WTC11 (cell line): ENCODE data around the gene FAR1. TPM values are rescaled to one million over a fixed set of nuclear protein-coding genes. Genes with fewer than 3 reads are reported as not detected.

ENCODE experiments used
- ATAC-seq: fragments of 200-7000 bp; cut with Tn5 transposase; 2 replicates; pipeline ENCODE4 v1.10.0; 2021; ENCODE audit warnings: mild to moderate bottlenecking, moderate library complexity
- CTCF ChIA-PET: fragments of 300-600 bp; sonication (Branson Sonifier 250); formaldehyde crosslinking; loops from one replicate; lab custom pipeline; 2021; ENCODE audit warnings: antibody characterized with exemption; lab: Charles Lee
- POLR2A ChIA-PET: fragments of 350-600 bp; sonication (Branson Sonifier 250); formaldehyde crosslinking; loops from one replicate; lab custom pipeline; 2021; ENCODE audit warnings: antibody characterized with exemption; lab: Charles Lee
- DNase-seq: peaks from one replicate; pipeline ENCODE4 v3.0.0; 2021; ENCODE audit warnings: low spot score
- H3K27ac Mint-ChIP-seq: 2 replicates; pipeline ENCODE4 v1.8.0; 2021; ENCODE audit warnings: mixed read lengths
- H3K27me3 Mint-ChIP-seq: 2 replicates; pipeline ENCODE4 v1.8.0; 2021; ENCODE audit warnings: low read depth, mild to moderate bottlenecking, moderate library complexity, mixed read lengths
- H3K36me3 Mint-ChIP-seq: 2 replicates; pipeline ENCODE4 v1.8.0; 2021; ENCODE audit warnings: mixed read lengths
- H3K4me1 Mint-ChIP-seq: 2 replicates; pipeline ENCODE4 v1.8.0; 2022; ENCODE audit warnings: mixed read lengths
- H3K4me3 Mint-ChIP-seq: 2 replicates; pipeline ENCODE4 v1.8.0; 2021; ENCODE audit warnings: mild to moderate bottlenecking, moderate library complexity, mixed read lengths
- H3K9me3 Mint-ChIP-seq: 2 replicates; pipeline ENCODE4 v1.8.0; 2021; ENCODE audit warnings: mixed read lengths
- CREM ChIP-seq: sonication (generic); formaldehyde crosslinking; IDR thresholded peaks from 2 replicates; pipeline ENCODE4 v1.8.1; 2022; ENCODE audit warnings: mild to moderate bottlenecking, missing genetic modification reagents, moderate library complexity
- FOXJ3 ChIP-seq: sonication (generic); formaldehyde crosslinking; IDR thresholded peaks from 2 replicates; pipeline ENCODE4 v1.9.0; 2021; ENCODE audit warnings: missing genetic modification reagents, mild to moderate bottlenecking, borderline replicate concordance
- FOXK1 ChIP-seq: sonication (generic); formaldehyde crosslinking; IDR thresholded peaks from 2 replicates; pipeline ENCODE4 v1.8.0; 2022; ENCODE audit warnings: mild to moderate bottlenecking, moderate library complexity, missing genetic modification reagents
- GTF2I ChIP-seq: fragments of 250-450 bp; sonication (Bioruptor Pico); conservative IDR thresholded peaks from 2 replicates; pipeline ENCODE4 v1.4.0; 2021; ENCODE audit warnings: mild to moderate bottlenecking
- IRF2 ChIP-seq: sonication (generic); formaldehyde crosslinking; IDR thresholded peaks from 2 replicates; pipeline ENCODE4 v1.8.0; 2022; ENCODE audit warnings: low read depth, missing genetic modification reagents, borderline replicate concordance
- JUN ChIP-seq: sonication (generic); formaldehyde crosslinking; IDR thresholded peaks from 2 replicates; pipeline ENCODE4 v1.8.0; 2023; ENCODE audit warnings: mild to moderate bottlenecking, missing genetic modification reagents
- OVOL2 ChIP-seq: fragments of 250-450 bp; sonication (Bioruptor Pico); IDR thresholded peaks from 2 replicates; pipeline ENCODE4 v1.9.0; 2021; ENCODE audit warnings: mild to moderate bottlenecking, borderline replicate concordance
- RELA ChIP-seq: sonication (generic); formaldehyde crosslinking; IDR thresholded peaks from 2 replicates; pipeline ENCODE4 v1.8.1; 2022; ENCODE audit warnings: missing genetic modification reagents, mild to moderate bottlenecking, borderline replicate concordance
- SMAD4 ChIP-seq: sonication (generic); formaldehyde crosslinking; IDR thresholded peaks from 2 replicates; pipeline ENCODE4 v1.8.0; 2022; ENCODE audit warnings: mild to moderate bottlenecking, missing genetic modification reagents
- SOX15 ChIP-seq: fragments of 250-450 bp; sonication (Bioruptor Pico); IDR thresholded peaks from 2 replicates; pipeline ENCODE4 v1.9.0; 2021; ENCODE audit warnings: mild to moderate bottlenecking
- TCF7 ChIP-seq: sonication (generic); formaldehyde crosslinking; IDR thresholded peaks from 2 replicates; pipeline ENCODE4 v1.8.0; 2022; ENCODE audit warnings: mild to moderate bottlenecking, low read depth, missing genetic modification reagents, moderate library complexity
- ZNF121 ChIP-seq: sonication (generic); formaldehyde crosslinking; IDR thresholded peaks from 2 replicates; pipeline ENCODE4 v1.8.0; 2023; ENCODE audit warnings: missing genetic modification reagents
- ZNF416 ChIP-seq: fragments of 250-450 bp; sonication (Bioruptor Pico); IDR thresholded peaks from 2 replicates; pipeline ENCODE4 v1.9.0; 2021; ENCODE audit warnings: mild to moderate bottlenecking, inconsistent platforms
- ZNF671 ChIP-seq: fragments of 250-450 bp; sonication (Bioruptor Pico); IDR thresholded peaks from 2 replicates; pipeline ENCODE4 v1.8.0; 2021; ENCODE audit warnings: mild to moderate bottlenecking
- total RNA-seq: library from RNA; stranded (reverse); gene quantifications from 3 replicates; pipeline ENCODE4 v1.2.3, GENCODE V29; 2021
- TF ChIP-seq, protein P1 (sequence below): fragments of 250-450 bp; sonication (Bioruptor Pico); IDR thresholded peaks from 2 replicates; pipeline ENCODE4 v1.8.0; 2021; ENCODE audit warnings: mild to moderate bottlenecking
- TF ChIP-seq, protein P2 (sequence below): sonication (generic); formaldehyde crosslinking; IDR thresholded peaks from 2 replicates; pipeline ENCODE4 v1.8.1; 2022; ENCODE audit warnings: mild to moderate bottlenecking, moderate library complexity, missing genetic modification reagents
- TF ChIP-seq, protein P3 (sequence below): sonication (generic); formaldehyde crosslinking; IDR thresholded peaks from 2 replicates; pipeline ENCODE4 v1.8.1; 2022; ENCODE audit warnings: missing genetic modification reagents, borderline replicate concordance
- TF ChIP-seq, protein P4 (sequence below): sonication (generic); formaldehyde crosslinking; IDR thresholded peaks from 2 replicates; pipeline ENCODE4 v1.8.1; 2023; ENCODE audit warnings: mild to moderate bottlenecking, missing genetic modification reagents, moderate library complexity
- TF ChIP-seq, protein P5 (sequence below): fragments of 250-450 bp; sonication (Bioruptor Pico); IDR thresholded peaks from 2 replicates; pipeline ENCODE4 v1.9.0; 2021; ENCODE audit warnings: moderate library complexity, mild to moderate bottlenecking, inconsistent platforms, borderline replicate concordance
- TF ChIP-seq, protein P6 (sequence below): sonication (generic); formaldehyde crosslinking; IDR thresholded peaks from 2 replicates; pipeline ENCODE4 v1.8.0; 2023; ENCODE audit warnings: mild to moderate bottlenecking, missing genetic modification reagents
- TF ChIP-seq, protein P7 (sequence below): sonication (generic); formaldehyde crosslinking; IDR thresholded peaks from 2 replicates; pipeline ENCODE4 v1.8.0; 2022; ENCODE audit warnings: mild to moderate bottlenecking, missing genetic modification reagents

Gene FAR1
- total RNA-seq, 1 experiment from 2014 or later = 63.9 TPM

DNA sequence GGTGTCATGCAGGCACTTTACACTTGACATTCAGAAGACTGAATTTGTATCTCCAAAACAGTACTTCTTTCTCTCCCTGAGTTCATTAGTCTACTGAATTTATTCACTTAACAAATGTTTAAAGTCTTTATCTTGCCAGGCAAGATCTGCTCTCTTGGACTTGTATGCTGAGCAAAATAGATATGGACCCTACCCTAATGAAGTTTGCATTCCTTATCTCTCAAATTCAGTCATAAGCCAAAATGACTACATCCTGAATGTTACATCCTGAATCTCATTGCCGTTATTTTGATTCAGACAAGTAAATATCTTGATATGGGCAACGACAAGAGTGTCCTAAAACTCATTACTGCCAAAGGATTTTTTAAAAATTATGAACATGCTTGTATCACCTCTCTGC, 29.7 kb downstream of the FAR1 start:
- DNase-seq (no peak), ATAC-seq (no peak)
- 0 out of 2 replicates have a peak overlapping the region, but pooled peaks have one; percentile 21 for H3K27ac Mint-ChIP-seq
- TF ChIP-seq ZNF416 (CRISPR knock-in tag) = no peak
- no peaks in the 10 kb centered on the region for H3K9me3 Mint-ChIP-seq
- H3K36me3 Mint-ChIP-seq = peaks cover 39% of the 10 kb centered on the region
- H3K4me1 Mint-ChIP-seq = peaks cover 8% of the 10 kb centered on the region
- POLR2A ChIA-PET = no interaction called here
- CTCF ChIA-PET = no interaction called here
- H3K27me3 Mint-ChIP-seq = no peaks in the 10 kb centered on the region
- H3K4me3 Mint-ChIP-seq = no peak overlapping the region

DNA sequence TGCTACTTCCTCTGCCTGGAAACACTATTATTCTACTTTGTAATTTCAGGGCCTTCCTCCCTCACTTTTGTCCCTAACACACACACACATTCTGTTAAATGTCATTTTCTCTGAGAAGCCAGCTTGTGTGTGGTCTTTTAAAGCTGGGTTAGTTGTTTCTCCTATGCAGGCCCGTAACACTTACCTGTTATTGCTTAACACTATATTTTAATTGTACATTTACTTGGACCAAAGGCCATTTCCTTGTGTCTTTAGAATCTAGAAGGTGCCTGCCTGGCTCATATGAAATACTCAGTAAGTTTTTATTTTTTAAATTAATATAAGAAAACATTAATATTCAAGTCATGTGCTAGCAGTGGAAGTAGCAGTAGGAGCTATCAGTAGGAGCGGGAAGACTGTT, 30.6 kb downstream of the FAR1 start:
- Mint-ChIP-seq H3K27ac (no peak overlapping the region), H3K27me3 (no peaks in the 10 kb centered on the region), H3K36me3 (peaks cover 44% of the 10 kb centered on the region), H3K4me3 (no peak overlapping the region), H3K4me1 (peaks cover 3% of the 10 kb centered on the region), H3K9me3 (no peaks in the 10 kb centered on the region)
- no peak for ATAC-seq
- DNase-seq = no peak
- ChIA-PET CTCF (no interaction called here), POLR2A (no interaction called here)
- TF ChIP-seq RELA (no peak), IRF2 (CRISPR knock-in tag) (no peak), CREM (CRISPR knock-in tag) (no peak), ZNF671 (no peak), SMAD4 (no peak)

DNA sequence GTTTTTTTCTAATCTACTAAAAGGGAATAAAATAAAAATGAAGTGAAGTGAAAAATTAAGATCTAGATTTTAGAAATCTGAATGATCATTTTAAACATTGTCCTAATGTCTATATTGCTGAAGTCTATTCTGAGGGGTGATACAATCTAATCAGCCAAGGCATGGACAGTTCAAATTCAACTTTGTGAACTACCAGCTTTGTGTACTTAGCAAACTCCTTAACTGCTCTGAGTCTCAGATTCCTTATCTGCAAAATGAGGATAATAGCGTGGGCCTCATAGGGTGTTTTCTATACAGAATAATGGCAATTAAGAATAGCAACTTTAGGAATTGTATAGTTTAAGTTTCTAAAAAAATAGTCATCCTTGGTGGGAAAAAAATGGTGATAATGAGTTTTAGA, 31.4 kb downstream of the FAR1 start:
- Mint-ChIP-seq H3K9me3 (no peaks in the 10 kb centered on the region), H3K4me3 (no peak overlapping the region), H3K36me3 (peaks cover 43% of the 10 kb centered on the region), H3K27ac (no peak overlapping the region), H3K27me3 (no peaks in the 10 kb centered on the region), H3K4me1 (peaks cover 9% of the 10 kb centered on the region)
- DNase-seq = no peak
- POLR2A ChIA-PET = no interaction called here
- TF ChIP-seq, protein P1, sequence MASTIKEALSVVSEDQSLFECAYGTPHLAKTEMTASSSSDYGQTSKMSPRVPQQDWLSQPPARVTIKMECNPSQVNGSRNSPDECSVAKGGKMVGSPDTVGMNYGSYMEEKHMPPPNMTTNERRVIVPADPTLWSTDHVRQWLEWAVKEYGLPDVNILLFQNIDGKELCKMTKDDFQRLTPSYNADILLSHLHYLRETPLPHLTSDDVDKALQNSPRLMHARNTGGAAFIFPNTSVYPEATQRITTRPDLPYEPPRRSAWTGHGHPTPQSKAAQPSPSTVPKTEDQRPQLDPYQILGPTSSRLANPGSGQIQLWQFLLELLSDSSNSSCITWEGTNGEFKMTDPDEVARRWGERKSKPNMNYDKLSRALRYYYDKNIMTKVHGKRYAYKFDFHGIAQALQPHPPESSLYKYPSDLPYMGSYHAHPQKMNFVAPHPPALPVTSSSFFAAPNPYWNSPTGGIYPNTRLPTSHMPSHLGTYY = no peak
- TF ChIP-seq, protein P2, sequence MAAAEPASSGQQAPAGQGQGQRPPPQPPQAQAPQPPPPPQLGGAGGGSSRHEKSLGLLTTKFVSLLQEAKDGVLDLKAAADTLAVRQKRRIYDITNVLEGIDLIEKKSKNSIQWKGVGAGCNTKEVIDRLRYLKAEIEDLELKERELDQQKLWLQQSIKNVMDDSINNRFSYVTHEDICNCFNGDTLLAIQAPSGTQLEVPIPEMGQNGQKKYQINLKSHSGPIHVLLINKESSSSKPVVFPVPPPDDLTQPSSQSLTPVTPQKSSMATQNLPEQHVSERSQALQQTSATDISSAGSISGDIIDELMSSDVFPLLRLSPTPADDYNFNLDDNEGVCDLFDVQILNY = no peak
- no peak for TF ChIP-seq JUN
- no peak for TF ChIP-seq OVOL2
- no peak for TF ChIP-seq FOXJ3 (CRISPR knock-in tag)
- no peak for TF ChIP-seq TCF7 (CRISPR knock-in tag)
- TF ChIP-seq GTF2I = no peak
- no peak for TF ChIP-seq FOXK1
- TF ChIP-seq SOX15 (CRISPR knock-in tag) = no peak
- TF ChIP-seq, protein P3, sequence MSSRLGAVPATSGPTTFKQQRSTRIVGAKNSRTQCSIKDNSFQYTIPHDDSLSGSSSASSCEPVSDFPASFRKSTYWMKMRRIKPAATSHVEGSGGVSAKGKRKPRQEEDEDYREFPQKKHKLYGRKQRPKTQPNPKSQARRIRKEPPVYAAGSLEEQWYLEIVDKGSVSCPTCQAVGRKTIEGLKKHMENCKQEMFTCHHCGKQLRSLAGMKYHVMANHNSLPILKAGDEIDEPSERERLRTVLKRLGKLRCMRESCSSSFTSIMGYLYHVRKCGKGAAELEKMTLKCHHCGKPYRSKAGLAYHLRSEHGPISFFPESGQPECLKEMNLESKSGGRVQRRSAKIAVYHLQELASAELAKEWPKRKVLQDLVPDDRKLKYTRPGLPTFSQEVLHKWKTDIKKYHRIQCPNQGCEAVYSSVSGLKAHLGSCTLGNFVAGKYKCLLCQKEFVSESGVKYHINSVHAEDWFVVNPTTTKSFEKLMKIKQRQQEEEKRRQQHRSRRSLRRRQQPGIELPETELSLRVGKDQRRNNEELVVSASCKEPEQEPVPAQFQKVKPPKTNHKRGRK (CRISPR knock-in tag) = no peak
- TF ChIP-seq, protein P4, sequence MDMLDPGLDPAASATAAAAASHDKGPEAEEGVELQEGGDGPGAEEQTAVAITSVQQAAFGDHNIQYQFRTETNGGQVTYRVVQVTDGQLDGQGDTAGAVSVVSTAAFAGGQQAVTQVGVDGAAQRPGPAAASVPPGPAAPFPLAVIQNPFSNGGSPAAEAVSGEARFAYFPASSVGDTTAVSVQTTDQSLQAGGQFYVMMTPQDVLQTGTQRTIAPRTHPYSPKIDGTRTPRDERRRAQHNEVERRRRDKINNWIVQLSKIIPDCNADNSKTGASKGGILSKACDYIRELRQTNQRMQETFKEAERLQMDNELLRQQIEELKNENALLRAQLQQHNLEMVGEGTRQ (CRISPR knock-in tag) = no peak
- TF ChIP-seq, protein P5, sequence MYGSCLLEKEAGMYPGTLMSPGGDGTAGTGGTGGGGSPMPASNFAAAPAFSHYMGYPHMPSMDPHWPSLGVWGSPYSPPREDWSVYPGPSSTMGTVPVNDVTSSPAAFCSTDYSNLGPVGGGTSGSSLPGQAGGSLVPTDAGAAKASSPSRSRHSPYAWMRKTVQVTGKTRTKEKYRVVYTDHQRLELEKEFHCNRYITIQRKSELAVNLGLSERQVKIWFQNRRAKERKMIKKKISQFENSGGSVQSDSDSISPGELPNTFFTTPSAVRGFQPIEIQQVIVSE = no peak
- TF ChIP-seq, protein P6, sequence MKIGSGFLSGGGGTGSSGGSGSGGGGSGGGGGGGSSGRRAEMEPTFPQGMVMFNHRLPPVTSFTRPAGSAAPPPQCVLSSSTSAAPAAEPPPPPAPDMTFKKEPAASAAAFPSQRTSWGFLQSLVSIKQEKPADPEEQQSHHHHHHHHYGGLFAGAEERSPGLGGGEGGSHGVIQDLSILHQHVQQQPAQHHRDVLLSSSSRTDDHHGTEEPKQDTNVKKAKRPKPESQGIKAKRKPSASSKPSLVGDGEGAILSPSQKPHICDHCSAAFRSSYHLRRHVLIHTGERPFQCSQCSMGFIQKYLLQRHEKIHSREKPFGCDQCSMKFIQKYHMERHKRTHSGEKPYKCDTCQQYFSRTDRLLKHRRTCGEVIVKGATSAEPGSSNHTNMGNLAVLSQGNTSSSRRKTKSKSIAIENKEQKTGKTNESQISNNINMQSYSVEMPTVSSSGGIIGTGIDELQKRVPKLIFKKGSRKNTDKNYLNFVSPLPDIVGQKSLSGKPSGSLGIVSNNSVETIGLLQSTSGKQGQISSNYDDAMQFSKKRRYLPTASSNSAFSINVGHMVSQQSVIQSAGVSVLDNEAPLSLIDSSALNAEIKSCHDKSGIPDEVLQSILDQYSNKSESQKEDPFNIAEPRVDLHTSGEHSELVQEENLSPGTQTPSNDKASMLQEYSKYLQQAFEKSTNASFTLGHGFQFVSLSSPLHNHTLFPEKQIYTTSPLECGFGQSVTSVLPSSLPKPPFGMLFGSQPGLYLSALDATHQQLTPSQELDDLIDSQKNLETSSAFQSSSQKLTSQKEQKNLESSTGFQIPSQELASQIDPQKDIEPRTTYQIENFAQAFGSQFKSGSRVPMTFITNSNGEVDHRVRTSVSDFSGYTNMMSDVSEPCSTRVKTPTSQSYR (CRISPR knock-in tag) = no peak
- TF ChIP-seq ZNF121 (CRISPR knock-in tag) = no peak
- TF ChIP-seq, protein P7, sequence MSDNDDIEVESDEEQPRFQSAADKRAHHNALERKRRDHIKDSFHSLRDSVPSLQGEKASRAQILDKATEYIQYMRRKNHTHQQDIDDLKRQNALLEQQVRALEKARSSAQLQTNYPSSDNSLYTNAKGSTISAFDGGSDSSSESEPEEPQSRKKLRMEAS = no peak
- CTCF ChIA-PET = no interaction called here
- no peak for ATAC-seq
